HG02852 (cell line): Measurements from ENCODE around the gene FBXW7.

Source experiments
- ATAC-seq: cut with Tn5 transposase; IDR thresholded peaks from one replicate; pipeline ENCODE4 v1.9.1; 2021; ENCODE audit warnings: mild to moderate bottlenecking, moderate library complexity; ENCODE audit not compliant: unreplicated experiment

The FBXW7 gene

GRCh38 chr4:152513078-152513477, 22.8 kb downstream of the FBXW7 start:
- no peak for ATAC-seq

- no peak for ATAC-seq
Observed at GRCh38 chr4:152512483-152512882, 23.4 kb downstream of the FBXW7 start.

GRCh38 chr4:152510349-152511147, 25.3 kb downstream of the FBXW7 start:
- ATAC-seq: peak; percentile 41

- peak; percentile 47 for ATAC-seq
Observed at GRCh38 chr4:152509595-152510225, 26.2 kb downstream of the FBXW7 start.

GRCh38 chr4:152508818-152509217, 27.1 kb downstream of the FBXW7 start:
- no peak for ATAC-seq

- ATAC-seq: no peak
Observed at GRCh38 chr4:152508386-152508785, 27.5 kb downstream of the FBXW7 start.

- no peak for ATAC-seq
Observed at GRCh38 chr4:152503653-152504290, 32.1 kb downstream of the FBXW7 start.

GRCh38 chr4:152501846-152502536, 33.9 kb downstream of the FBXW7 start:
- peak; percentile 39 for ATAC-seq

GRCh38 chr4:152500800-152501434, 35.0 kb downstream of the FBXW7 start:
- peak; percentile 68 for ATAC-seq

GRCh38 chr4:152500275-152500674, 35.6 kb downstream of the FBXW7 start:
- no peak for ATAC-seq

GRCh38 chr4:152499344-152499743, 36.5 kb downstream of the FBXW7 start:
- no peak for ATAC-seq

- ATAC-seq: no peak
Observed at GRCh38 chr4:152494020-152494419, 41.9 kb downstream of the FBXW7 start.

GRCh38 chr4:152488246-152488645, 47.6 kb downstream of the FBXW7 start:
- ATAC-seq: no peak

GRCh38 chr4:152486429-152487389, 49.2 kb downstream of the FBXW7 start:
- ATAC-seq: no peak

GRCh38 chr4:152485726-152486276, 50.1 kb downstream of the FBXW7 start:
- peak; percentile 98 for ATAC-seq

GRCh38 chr4:152482211-152482610, 53.7 kb downstream of the FBXW7 start:
- no peak for ATAC-seq

GRCh38 chr4:152480901-152481300, 55.0 kb downstream of the FBXW7 start:
- no peak for ATAC-seq

GRCh38 chr4:152480326-152480725, 55.6 kb downstream of the FBXW7 start:
- ATAC-seq: no peak

- ATAC-seq: no peak
Observed at GRCh38 chr4:152479428-152480026, 56.4 kb downstream of the FBXW7 start.
